ENCODE data around the gene DNER. TPM values are rescaled to one million over a fixed set of nuclear protein-coding genes. Genes with fewer than 3 reads are reported as not detected.

DNER gene
- total and polyA plus RNA-seq, 2 donors (not counting 1 experiment from before 2014, with no cell fraction given): not detected

- 4% methylated on average over 60 of the region's 60 CpGs for WGBS (ENCODE audit: insufficient coverage)
- Mint-ChIP-seq H3K27ac (no peak overlapping the region), H3K4me1 (peaks cover 16% of the 10 kb centered on the region), H3K27me3 (peaks cover 73% of the 10 kb centered on the region), H3K9me3 (ENCODE audit: insufficient read depth) (peaks cover 4% of the 10 kb centered on the region), H3K4me3 (peak overlapping the region; percentile 62)
- no peak for TF ChIP-seq CTCF (IDR thresholded peaks at IDR 0.05)
- peak; percentile 68 for TF ChIP-seq EZH2 (IDR thresholded peaks at IDR 0.05; ENCODE audit: borderline replicate concordance, insufficient read depth, low read depth, low read length, poor library complexity, severe bottlenecking)
- peak overlapping the region; percentile 49 for H2AFZ ChIP-seq (ENCODE audit: insufficient read depth, low read depth, low read length, poor library complexity, severe bottlenecking)
- no peak overlapping the region for H3K27ac ChIP-seq (ENCODE audit: low read length in 2 of 2)
- intact Hi-C loops (cut with micrococcal nuclease): no loop called here
- ATAC-seq (ENCODE audit: low read depth): peak; percentile 47
- ChIA-PET CTCF (interaction anchor here (1.2 kb wide), 1 partner anchor 1824 kb away, joined by 3 read pairs; no protein-coding TSS in a partner anchor), POLR2A (no interaction called here)
- H3K4me1 ChIP-seq (ENCODE audit: control insufficient read depth in 2 of 2, insufficient read depth in 2 of 2, low read length in 2 of 2): peaks cover 22 to 25% of the 10 kb centered on the region in 2 donors
- H3K36me3 ChIP-seq (replicated peaks in 1 of 2; ENCODE audit: control extremely low read depth in 1 of 2, control insufficient read depth in 1 of 2, extremely low read depth in 1 of 2, insufficient read depth in 2 of 2, low read length in 1 of 2): no peaks in the 10 kb centered on the region
- H3K4me3 ChIP-seq (ENCODE audit: control extremely low read depth in 1 of 5, extremely low read depth in 1 of 5, insufficient read depth in 1 of 5, low read depth in 2 of 5, low read length in 4 of 5): peak overlapping the region in 3 of 5 experiments; percentile 32 to 46 (median 43)
- peak overlapping the region; percentile 79 for H3K4me2 ChIP-seq (replicated peaks; ENCODE audit: low read depth, low read length, poor library complexity, severe bottlenecking)
- H3K79me2 ChIP-seq (ENCODE audit: control insufficient read depth, insufficient read depth, low read length): no peaks in the 10 kb centered on the region
- H4K20me1 ChIP-seq (ENCODE audit: control insufficient read depth, insufficient read depth, low read length, poor library complexity, severe bottlenecking): no peaks in the 10 kb centered on the region
- H3K27me3 ChIP-seq (replicated peaks in 1 of 4; ENCODE audit: control extremely low read depth in 1 of 4, control insufficient read depth in 3 of 4, insufficient read depth in 4 of 4, low read length in 3 of 4): peaks cover 0 to 62% (median 51%) of the 10 kb centered on the region in 4 experiments
- peaks cover 0 to 8% (median 0%) of the 10 kb centered on the region in 3 donors for H3K9me3 ChIP-seq (ENCODE audit: control extremely low read depth in 1 of 3, control insufficient read depth in 2 of 3, insufficient read depth in 1 of 3, low read length in 2 of 3)
- H3K9ac ChIP-seq (ENCODE audit: low read length): peak overlapping the region; percentile 42
- peak; percentile 42 for DNase-seq
Measured at GRCh38 chr2:229714736-229715541, 584 bp upstream of the DNER start.
